ENCODE results near the gene MCC.

The MCC gene

GRCh38 chr5:113152380-113152740, 335.9 kb downstream of the MCC start:
- TF ChIP-seq CTCF (conservative IDR thresholded peaks at IDR 0.05; ENCODE audit: control insufficient read depth, insufficient read depth, low read depth, low read length): no peak
- no peak overlapping the region for H3K4me3 ChIP-seq (ENCODE audit: control insufficient read depth, low read depth, low read length)
- no peak for DNase-seq (ENCODE audit: low read depth)

- no peak for DNase-seq (ENCODE audit: low read depth)
- no peak for TF ChIP-seq CTCF (conservative IDR thresholded peaks at IDR 0.05; ENCODE audit: control insufficient read depth, insufficient read depth, low read depth, low read length)
- H3K4me3 ChIP-seq (ENCODE audit: control insufficient read depth, low read depth, low read length): no peak overlapping the region
Measured at GRCh38 chr5:113151641-113152379, 336.4 kb downstream of the MCC start.

GRCh38 chr5:113150821-113151220, 337.4 kb downstream of the MCC start:
- no peak for DNase-seq (ENCODE audit: low read depth)
- no peak for TF ChIP-seq CTCF (conservative IDR thresholded peaks at IDR 0.05; ENCODE audit: control insufficient read depth, insufficient read depth, low read depth, low read length)
- H3K4me3 ChIP-seq (ENCODE audit: control insufficient read depth, low read depth, low read length): no peak overlapping the region

GRCh38 chr5:113150221-113150620, 338.0 kb downstream of the MCC start:
- no peak for DNase-seq (ENCODE audit: low read depth)
- H3K4me3 ChIP-seq (ENCODE audit: control insufficient read depth, low read depth, low read length): no peak overlapping the region
- TF ChIP-seq CTCF (conservative IDR thresholded peaks at IDR 0.05; ENCODE audit: control insufficient read depth, insufficient read depth, low read depth, low read length): no peak

GRCh38 chr5:113147537-113147936, 340.7 kb downstream of the MCC start:
- H3K4me3 ChIP-seq (ENCODE audit: control insufficient read depth, low read depth, low read length): no peak overlapping the region
- no peak for TF ChIP-seq CTCF (conservative IDR thresholded peaks at IDR 0.05; ENCODE audit: control insufficient read depth, insufficient read depth, low read depth, low read length)
- no peak for DNase-seq (ENCODE audit: low read depth)

- DNase-seq (ENCODE audit: low read depth): peak; percentile 95
- TF ChIP-seq CTCF (conservative IDR thresholded peaks at IDR 0.05; ENCODE audit: control insufficient read depth, insufficient read depth, low read depth, low read length): no peak
Measured at GRCh38 chr5:113147101-113147508, 341.1 kb downstream of the MCC start.

More at GRCh38 chr5:113147101-113147508, 341.1 kb downstream of the MCC start:
- H3K4me3 ChIP-seq (ENCODE audit: control insufficient read depth, low read depth, low read length): no peak overlapping the region
